ENCODE measurements around the gene UPF3A. TPM values are rescaled to one million over a fixed set of nuclear protein-coding genes. Genes with fewer than 3 reads are reported as not detected.

Gene UPF3A, protein sequence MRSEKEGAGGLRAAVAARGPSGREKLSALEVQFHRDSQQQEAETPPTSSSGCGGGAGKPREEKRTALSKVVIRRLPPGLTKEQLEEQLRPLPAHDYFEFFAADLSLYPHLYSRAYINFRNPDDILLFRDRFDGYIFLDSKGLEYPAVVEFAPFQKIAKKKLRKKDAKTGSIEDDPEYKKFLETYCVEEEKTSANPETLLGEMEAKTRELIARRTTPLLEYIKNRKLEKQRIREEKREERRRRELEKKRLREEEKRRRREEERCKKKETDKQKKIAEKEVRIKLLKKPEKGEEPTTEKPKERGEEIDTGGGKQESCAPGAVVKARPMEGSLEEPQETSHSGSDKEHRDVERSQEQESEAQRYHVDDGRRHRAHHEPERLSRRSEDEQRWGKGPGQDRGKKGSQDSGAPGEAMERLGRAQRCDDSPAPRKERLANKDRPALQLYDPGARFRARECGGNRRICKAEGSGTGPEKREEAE
- total RNA-seq, result 17.2 and 18.8 TPM in 2 replicates

DNA sequence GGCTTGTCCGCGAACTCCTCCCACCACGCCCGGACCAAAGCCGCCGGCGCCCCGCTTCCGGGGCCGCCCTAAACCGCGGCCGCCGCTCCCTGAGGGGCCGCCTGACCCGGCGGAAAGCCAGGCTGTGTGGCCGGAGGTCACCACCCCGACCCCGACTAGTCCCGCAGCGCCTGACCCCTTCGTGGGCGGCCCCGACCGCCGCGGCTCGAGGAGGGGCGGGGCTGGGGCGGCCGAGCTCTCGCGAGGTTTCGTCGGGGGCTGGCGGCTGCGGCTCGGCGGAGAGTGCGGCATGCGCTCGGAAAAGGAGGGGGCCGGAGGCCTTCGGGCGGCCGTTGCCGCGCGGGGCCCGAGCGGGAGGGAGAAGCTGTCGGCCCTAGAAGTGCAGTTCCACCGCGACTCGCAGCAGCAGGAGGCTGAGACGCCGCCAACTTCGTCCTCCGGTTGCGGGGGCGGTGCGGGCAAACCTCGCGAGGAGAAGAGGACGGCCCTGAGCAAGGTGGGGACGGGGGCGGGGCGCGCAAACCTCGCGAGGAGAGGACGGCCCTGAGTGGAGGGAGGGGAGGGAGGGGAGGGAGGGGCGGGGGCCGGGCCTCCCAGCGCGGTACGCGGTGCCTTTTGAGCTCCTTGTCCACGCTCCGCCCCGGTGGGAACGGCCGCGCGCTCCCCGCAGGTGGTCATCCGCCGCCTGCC is at the start of gene UPF3A:
Gene UPF3A, plus strand, starts transcription at position 251 of the 690 bp plus-strand sequence. Its CDS starts 39 bp downstream, at position 290.

DNA sequence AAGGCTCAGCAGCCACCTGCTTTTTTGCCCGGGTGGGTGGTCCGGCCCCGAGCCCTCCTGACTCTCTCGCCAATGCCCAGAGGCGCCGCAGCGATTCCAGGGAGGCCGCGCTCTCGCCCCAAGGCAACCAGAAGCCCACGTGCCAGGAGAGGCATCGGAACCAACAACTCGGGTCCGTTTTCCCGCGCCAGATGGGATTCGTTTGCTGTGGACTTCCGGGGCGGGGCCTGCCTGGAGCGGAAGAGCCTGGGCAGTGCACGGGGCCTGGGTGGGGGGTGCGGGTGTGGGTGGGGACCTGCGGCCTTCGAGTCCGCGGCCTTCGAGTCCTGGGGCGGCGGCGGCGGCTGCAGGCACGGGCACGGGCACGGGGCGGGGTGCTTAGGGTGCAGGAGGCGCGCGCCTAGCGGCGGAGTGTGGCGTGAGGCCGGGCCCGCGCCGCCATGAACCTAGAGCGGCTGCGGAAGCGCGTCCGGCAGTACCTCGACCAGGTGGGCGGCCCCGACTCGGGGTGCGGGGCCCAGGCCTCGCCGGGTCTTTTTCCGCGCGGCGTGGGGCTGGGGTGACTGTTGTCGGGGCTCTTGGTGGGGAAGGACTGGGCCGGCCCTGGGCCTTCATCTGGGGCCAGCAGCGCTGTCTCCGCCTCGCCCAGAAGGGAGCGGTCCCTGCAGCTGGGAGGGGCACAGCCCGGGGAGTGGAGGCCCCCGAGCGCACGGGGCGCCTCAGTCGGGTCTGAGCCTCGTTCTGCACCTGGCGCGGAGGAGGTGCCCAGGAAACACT is 46.6 kb upstream of the UPF3A start, which contains the start of gene CDC16:
Gene CDC16, plus strand, starts transcription at position 253 of the 777 bp plus-strand sequence. Its CDS starts 188 bp downstream, at position 441.

DNA sequence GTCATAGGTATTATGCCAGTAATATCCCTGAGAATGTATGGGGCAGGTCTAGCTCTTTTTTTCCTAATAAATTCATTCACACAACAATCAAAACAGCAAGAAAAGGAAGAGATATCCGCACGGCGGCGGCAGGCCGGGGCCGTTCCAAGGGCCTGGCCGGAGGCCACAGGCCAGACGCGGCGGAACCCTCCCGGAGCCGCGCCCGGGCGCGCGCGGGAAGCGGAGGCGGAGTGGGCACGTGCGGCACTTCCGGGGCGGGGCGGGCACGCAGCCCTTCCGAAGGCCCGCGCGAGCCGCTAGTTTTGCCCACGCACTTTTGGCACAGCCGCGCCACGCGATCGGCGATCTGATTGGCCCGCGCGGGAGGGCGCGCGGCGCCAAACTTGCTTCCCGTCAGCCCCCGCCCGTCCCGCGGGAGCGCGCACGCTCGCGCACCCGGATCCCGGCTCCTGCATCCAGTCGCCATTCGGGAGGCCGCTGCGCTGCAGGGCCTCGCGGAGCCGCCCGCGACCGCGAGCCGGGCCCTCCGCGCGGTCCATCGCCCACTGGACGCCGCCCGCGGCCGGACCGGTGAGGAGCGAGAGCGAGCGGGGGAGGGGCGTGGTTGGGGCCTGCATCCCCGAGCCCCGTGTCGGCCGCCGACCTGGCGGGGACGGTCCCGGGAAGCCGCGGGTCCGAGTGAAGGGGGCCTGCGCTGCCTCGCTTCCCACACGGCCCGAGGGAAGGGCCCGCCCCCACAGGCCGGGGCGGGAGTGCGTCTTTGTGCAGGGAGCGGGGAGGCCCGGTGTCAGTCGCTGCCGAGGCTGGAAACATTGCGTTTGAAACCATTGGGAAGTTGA is 32.9 kb downstream of the UPF3A start, which contains the start of gene CHAMP1:
Gene CHAMP1, plus strand, starts transcription at position 430 of the 839 bp plus-strand sequence. CDS start 9,340 bp downstream, outside the sequence.

Other genes with a start within 250 kb of the UPF3A start
- 32.5 and 36.4 TPM in 2 replicates for gene RASA3, start 149.0 kb upstream of the UPF3A start, total RNA-seq
- not detected in 2 replicates for gene CFAP97D2, start 102.3 kb upstream of the UPF3A start, total RNA-seq
- 35.4 and 46.2 TPM in 2 replicates for gene CDC16, start 46.7 kb upstream of the UPF3A start, total RNA-seq
- 9.4 and 15.3 TPM in 2 replicates for gene CHAMP1, start 32.9 kb downstream of the UPF3A start, total RNA-seq